Memory B cell (primary cell): Measurements from ENCODE around the gene HNMT.
"Not testable (repeated sequence)": the region's sequence is repeated elsewhere in the genome, so short reads cannot be mapped to it uniquely, and the experiment has no call there.

Experiments
- ATAC-seq: fragments of 150-1000 bp; cut with Tn5 transposase; 2 replicates; pipeline ENCODE4 v1.10.0; 2021; ENCODE audit warnings: low read depth, mild to moderate bottlenecking, moderate library complexity
- DNase-seq, 2 donors: peaks; one replicate each; pipeline ENCODE4 v3.0.0; 2022; ENCODE audit warnings: low spot score in 2 of 2
- H3K27ac Mint-ChIP-seq: one replicate; pipeline ENCODE4 v1.8.0; 2022; ENCODE audit warnings: mild to moderate bottlenecking, moderate library complexity, mixed read lengths
- H3K27me3 Mint-ChIP-seq: one replicate; pipeline ENCODE4 v1.8.0; 2022; ENCODE audit warnings: mixed read lengths
- H3K36me3 Mint-ChIP-seq: one replicate; pipeline ENCODE4 v1.8.0; 2022; ENCODE audit warnings: mild to moderate bottlenecking, mixed read lengths
- H3K4me1 Mint-ChIP-seq: one replicate; pipeline ENCODE4 v1.8.0; 2022; ENCODE audit warnings: mixed read lengths
- H3K4me3 Mint-ChIP-seq: one replicate; pipeline ENCODE4 v1.8.0; 2022; ENCODE audit warnings: mild to moderate bottlenecking, moderate library complexity, mixed read lengths
- H3K9me3 Mint-ChIP-seq: one replicate; pipeline ENCODE4 v1.8.0; 2022; ENCODE audit warnings: mixed read lengths

The HNMT gene

DNA sequence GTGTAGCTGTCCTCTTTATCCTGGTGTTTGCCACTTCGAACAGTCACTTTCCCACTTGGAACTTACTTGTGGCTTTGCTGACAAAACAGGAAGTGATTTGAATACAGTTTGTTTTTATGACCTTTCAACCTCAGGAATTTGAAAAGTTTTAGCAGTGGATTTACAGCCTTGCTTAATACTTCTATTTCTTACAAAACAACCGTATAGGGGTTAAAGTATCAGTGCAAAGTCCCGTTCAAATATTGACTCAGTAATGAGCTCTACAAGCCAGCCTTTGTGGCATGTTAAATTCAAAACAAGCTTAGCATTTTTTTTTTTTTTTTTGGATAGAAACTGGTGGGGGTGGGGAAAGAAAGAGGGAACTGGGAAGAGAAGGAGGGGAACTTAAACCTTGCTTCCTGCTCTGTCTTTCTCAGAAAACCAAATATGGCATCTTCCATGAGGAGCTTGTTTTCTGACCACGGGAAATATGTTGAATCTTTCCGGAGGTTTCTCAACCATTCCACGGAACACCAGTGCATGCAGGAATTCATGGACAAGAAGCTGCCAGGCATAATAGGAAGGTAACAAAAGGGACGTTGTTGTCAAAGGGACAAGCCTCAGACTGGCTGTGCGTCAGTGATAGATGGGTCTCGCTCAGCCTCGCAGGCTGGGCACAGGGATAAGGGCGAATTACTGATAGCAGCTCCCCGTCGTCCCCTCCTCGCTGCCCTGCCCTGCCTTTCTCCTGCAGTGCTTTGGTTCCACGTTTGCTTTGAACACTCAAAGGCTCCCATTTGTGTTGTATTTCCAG is at the start of gene HNMT:
HNMT (plus strand) TSS at position 408 of the 793 bp plus-strand sequence; CDS start at position 427, 19 bp downstream.
- no peak within 1 kb of the TSS for H3K27ac Mint-ChIP-seq
- H3K9me3 Mint-ChIP-seq, result peaks cover 2% of the 10 kb centered on the region
- H3K27me3 Mint-ChIP-seq, result peaks cover 6% of the 10 kb centered on the region
- DNase-seq (no peak), ATAC-seq (no peak)
- H3K4me1 Mint-ChIP-seq, result no peaks in the 10 kb centered on the region
- H3K36me3 Mint-ChIP-seq, result no peaks in the 10 kb centered on the region
- H3K4me3 Mint-ChIP-seq, result no peak within 1 kb of the TSS

DNA sequence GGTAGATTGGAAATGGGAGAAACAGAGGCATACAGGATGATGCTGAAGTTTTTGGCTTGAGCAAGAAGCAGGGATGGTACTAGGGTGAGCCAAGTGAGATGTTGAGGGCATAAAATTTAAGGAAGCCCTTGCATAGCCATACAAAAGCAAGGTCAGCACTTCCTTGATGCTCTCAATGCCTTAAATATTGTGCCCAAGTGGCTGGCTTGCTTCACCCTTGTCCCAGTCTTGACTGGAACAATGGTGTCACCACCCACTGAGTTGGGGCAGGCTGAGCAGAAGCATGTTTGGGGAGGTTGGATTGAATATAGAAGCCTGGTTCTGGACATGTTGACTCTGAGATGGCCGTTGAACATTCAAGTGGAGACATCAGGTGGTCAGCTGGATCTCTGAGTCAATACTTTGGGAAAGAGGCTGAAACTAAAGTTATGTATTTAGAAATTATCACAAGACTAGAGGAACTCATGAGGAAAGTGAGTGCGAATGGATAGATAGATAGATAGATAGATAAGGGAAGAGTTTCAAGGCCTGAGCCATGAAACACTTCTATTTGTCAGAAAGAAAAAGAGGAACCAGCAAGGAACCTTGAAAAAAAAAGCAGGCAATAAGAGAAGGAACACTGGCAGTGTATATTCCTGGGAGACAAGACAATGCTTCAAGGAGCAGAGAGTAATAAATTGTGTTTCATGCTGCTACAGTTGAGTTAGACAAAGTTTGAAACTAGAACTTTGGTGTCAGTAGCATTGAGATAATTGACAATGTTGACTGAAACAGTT is 43.0 kb upstream of the HNMT start:
- no peaks in the 10 kb centered on the region for H3K9me3 Mint-ChIP-seq
- no peaks in the 10 kb centered on the region for H3K36me3 Mint-ChIP-seq

DNA sequence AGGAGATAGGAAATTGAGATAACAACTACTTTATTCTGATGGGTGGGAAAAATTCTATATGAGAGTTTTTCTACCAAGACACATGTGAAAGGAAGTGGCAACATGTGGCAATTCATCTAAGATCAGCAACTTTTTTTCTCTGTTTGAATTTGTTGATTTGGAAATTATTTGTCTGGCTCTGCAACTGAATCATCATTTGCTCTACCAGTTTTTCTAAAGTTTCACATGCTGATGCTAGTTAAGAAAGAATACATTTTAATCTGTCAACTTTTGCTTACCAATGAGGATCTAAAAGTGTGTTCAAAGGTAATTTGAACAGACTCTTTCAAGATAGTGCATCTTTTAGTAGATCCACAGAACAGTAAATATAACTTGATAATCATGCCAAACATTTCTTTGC is 42.1 kb upstream of the HNMT start:
- not testable (repeated sequence) for H3K4me1 Mint-ChIP-seq, H3K27me3 Mint-ChIP-seq, H3K27ac Mint-ChIP-seq, H3K36me3 Mint-ChIP-seq, H3K9me3 Mint-ChIP-seq, H3K4me3 Mint-ChIP-seq, DNase-seq, ATAC-seq

More for the DNA sequence above, 43.0 kb upstream of the HNMT start:
- H3K4me3 Mint-ChIP-seq, result no peak overlapping the region
- H3K27ac Mint-ChIP-seq, result no peak overlapping the region
- H3K4me1 Mint-ChIP-seq, result no peaks in the 10 kb centered on the region
- no peak for ATAC-seq
- DNase-seq, result no peak
- peaks cover 1% of the 10 kb centered on the region for H3K27me3 Mint-ChIP-seq

DNA sequence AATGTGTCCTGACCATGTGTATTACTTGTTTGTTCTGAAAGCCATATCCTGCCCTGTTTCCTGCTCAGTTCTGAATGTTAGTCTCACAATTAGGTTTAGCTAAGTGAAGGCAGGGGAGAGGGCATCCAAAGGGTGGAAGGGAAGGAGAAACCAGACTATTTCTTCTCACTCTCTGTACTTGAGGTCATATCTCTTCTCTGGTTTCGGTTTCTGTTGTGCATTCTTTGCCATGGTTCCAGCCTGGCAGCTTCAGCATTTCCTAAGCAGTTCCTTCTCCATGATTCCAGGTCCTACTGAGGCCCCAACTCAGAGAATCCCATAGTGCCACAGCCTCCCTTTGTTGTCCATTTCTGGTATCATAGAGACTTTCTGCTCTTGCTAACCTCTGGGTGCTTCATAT is 40.3 kb upstream of the HNMT start:
- Mint-ChIP-seq H3K27ac (no peak overlapping the region), H3K27me3 (peaks cover 1% of the 10 kb centered on the region), H3K9me3 (no peaks in the 10 kb centered on the region), H3K4me1 (no peaks in the 10 kb centered on the region), H3K36me3 (no peaks in the 10 kb centered on the region), H3K4me3 (no peak overlapping the region)
- DNase-seq (no peak), ATAC-seq (no peak)

DNA sequence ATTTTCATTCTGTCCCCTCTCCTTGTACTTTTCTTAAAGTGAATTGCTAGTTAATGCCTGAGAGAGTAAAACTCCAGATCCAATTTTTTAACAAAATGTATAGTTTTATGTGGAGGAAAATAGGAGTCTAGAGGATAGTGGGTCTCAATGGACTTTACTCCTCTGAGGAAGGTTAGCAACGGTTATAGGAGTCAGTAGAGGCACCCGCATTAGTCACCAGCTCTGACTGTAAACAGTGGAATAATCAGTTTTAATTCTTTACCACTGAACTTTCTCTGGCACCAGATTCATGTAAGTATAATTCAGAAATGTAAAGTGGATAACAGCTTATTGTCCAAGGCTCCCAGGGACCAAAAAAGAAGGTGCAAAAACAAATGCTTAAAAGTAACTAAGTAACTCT is 38.7 kb upstream of the HNMT start:
- Mint-ChIP-seq H3K4me3 (no peak overlapping the region), H3K27ac (no peak overlapping the region), H3K9me3 (no peaks in the 10 kb centered on the region), H3K36me3 (no peaks in the 10 kb centered on the region), H3K27me3 (peaks cover 1% of the 10 kb centered on the region), H3K4me1 (no peaks in the 10 kb centered on the region)
- no peak for ATAC-seq
- DNase-seq, result no peak

DNA sequence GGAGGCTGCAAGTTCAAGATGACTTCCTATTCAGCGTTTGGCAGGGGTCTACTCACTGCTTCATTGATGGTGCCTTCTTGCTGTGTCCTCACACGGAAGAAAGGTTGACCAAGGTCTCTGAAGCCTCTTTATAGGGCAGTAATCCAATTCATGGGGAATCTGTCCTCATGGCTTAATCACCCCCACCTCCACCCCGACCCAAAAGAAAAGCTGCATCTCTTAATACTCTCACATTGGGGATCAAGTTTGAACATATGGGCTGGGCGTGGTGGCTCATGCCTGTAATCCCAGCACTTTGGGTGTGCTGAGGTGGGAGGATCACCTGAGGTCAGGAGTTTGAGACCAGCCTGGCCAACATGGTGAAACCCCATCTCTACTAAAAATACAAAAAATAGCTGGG is 36.4 kb upstream of the HNMT start:
- no peak overlapping the region for H3K4me3 Mint-ChIP-seq
- H3K4me1 Mint-ChIP-seq, result no peaks in the 10 kb centered on the region
- no peaks in the 10 kb centered on the region for H3K9me3 Mint-ChIP-seq
- H3K27ac Mint-ChIP-seq, result no peak overlapping the region
- ATAC-seq (no peak), DNase-seq (no peak)
- peaks cover 1% of the 10 kb centered on the region for H3K27me3 Mint-ChIP-seq
- H3K36me3 Mint-ChIP-seq, result no peaks in the 10 kb centered on the region

DNA sequence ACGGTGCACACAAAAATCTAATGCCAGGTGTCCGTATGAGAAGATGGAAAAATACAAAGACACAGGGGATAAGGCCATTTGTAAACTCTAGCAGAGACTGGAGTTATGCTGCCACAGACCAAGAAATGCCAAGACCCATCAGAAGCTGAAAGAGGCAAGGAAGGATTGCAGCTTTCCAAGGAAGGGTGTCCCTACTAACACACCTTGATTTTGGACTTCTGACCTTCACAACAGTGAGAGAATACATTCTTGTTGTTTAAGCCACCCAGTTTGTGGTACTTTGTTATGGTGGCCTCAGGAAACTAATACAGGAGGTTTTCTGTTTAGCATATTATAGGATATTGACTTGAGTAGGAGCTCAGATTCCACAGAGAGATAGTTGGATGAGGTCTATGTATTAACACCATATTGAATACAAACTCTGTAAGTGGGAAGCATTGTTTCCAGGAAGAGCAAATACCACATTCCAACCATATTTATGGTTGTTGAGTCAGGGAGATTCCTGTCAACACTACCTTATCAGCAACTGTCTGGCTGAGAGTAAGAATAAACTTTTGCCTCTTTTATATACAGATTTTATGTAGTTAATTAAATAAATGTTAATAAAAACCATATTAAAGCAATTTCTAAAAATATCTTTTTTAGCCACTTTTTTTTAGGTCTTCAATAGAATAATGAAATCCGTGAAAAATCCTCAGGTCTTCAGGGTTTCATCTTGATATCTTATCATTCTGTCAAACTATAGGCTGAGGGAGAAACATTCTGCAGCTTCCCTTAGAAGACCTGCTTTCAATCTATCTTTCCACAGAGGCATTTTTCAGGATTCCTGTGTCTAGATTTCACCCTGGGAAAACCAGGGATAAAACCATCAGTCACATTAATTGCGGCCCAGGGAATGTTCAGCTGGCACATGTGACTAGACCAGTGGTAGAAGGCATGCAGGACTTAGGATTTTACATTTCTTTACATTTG is 35.4 kb upstream of the HNMT start:
- Mint-ChIP-seq H3K27me3 (peaks cover 1% of the 10 kb centered on the region), H3K4me3 (no peak overlapping the region), H3K9me3 (no peaks in the 10 kb centered on the region), H3K4me1 (no peaks in the 10 kb centered on the region), H3K27ac (no peak overlapping the region), H3K36me3 (no peaks in the 10 kb centered on the region)
- ATAC-seq, result no peak
- DNase-seq, result no peak

DNA sequence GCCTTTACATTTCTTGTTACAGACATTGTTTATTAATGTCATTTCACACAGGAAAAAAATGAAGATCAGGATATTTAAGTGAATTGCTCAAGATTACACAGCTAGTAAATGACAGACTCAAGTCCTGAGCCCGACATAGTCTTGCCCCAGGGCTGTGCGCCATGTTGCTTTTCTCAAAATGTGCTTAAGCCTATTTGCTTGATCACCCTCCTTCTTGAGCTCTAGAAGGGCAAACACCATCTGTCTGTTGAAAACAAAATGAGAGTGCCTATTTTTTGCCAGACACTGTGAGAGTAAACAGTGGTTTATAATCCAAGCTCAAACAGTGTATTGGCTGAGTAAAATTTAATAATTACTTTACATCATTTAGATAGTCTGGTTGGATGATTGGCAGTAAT is 34.8 kb upstream of the HNMT start:
- H3K9me3 Mint-ChIP-seq, result no peaks in the 10 kb centered on the region
- H3K4me3 Mint-ChIP-seq, result no peak overlapping the region
- ATAC-seq (no peak), DNase-seq (no peak)
- peaks cover 1% of the 10 kb centered on the region for H3K27me3 Mint-ChIP-seq
- no peaks in the 10 kb centered on the region for H3K36me3 Mint-ChIP-seq
- no peaks in the 10 kb centered on the region for H3K4me1 Mint-ChIP-seq
- no peak overlapping the region for H3K27ac Mint-ChIP-seq

DNA sequence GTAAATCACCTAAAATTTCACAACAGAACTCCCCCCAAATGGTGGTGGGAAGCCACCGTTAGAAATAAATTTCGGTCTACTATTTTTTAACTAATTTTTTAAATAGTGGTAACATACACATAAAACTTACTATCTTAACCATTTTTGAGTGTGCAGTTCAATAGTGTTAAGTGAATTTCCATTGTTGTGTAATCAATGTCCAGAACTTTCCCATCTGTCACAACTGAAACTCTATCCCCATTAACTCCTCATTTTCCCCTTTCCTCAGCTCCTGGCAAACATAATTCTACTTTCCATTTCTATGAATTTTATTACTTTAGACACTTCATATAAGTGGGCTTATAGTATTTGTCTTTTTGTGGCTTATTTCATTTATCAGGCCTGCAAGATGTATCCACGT is 34.1 kb upstream of the HNMT start:
- H3K4me3 Mint-ChIP-seq, result no peak overlapping the region
- ATAC-seq (no peak), DNase-seq (no peak)
- H3K4me1 Mint-ChIP-seq, result no peaks in the 10 kb centered on the region
- H3K36me3 Mint-ChIP-seq, result no peaks in the 10 kb centered on the region
- H3K27me3 Mint-ChIP-seq, result peaks cover 1% of the 10 kb centered on the region
- H3K27ac Mint-ChIP-seq, result no peak overlapping the region
- no peaks in the 10 kb centered on the region for H3K9me3 Mint-ChIP-seq

DNA sequence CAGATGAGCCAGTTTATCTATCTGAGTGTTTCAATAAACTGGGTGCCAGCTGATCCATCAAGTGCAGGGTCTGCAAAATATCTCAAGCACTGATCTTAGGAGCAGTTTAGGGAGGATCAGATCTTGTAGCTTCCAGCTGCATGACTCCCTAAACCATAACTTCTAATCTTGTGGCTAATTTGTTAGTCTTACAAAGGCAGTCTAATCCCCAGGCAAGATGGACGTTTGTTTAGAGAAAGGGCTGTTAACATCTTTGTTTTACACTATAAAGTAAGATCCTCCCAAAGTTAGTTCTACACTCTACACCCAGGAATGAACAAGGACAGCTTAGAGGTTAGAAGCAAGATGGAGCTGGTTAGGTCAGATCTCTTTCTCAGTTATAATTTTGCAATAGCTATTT is 28.7 kb upstream of the HNMT start:
- DNase-seq, result no peak
- Mint-ChIP-seq H3K9me3 (no peaks in the 10 kb centered on the region), H3K4me1 (no peaks in the 10 kb centered on the region), H3K36me3 (no peaks in the 10 kb centered on the region), H3K27ac (no peak overlapping the region), H3K4me3 (no peak overlapping the region), H3K27me3 (peaks cover 4% of the 10 kb centered on the region)
- ATAC-seq, result no peak

DNA sequence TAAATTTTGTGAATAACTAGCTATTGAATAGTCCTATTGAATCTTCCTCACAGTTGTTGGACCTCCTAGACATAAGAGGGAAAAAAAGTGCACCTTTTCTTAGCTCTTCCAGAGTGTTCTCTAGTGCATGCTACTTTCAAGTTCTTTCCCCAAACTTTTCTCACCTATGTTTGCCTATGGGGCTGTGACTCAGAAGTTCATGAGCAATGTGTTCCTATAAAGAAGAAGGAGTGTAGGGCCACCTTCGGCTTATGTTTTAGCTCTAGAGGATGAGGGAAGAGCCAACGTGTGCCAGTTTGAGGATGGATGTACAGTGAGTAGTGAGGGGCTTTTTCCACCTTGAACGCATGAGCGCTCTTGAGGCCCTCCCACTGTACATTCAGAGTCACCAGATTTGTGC is 27.0 kb upstream of the HNMT start:
- DNase-seq (no peak), ATAC-seq (no peak)
- Mint-ChIP-seq H3K4me3 (no peak overlapping the region), H3K4me1 (no peaks in the 10 kb centered on the region), H3K9me3 (no peaks in the 10 kb centered on the region), H3K36me3 (no peaks in the 10 kb centered on the region), H3K27ac (no peak overlapping the region), H3K27me3 (peaks cover 4% of the 10 kb centered on the region)

DNA sequence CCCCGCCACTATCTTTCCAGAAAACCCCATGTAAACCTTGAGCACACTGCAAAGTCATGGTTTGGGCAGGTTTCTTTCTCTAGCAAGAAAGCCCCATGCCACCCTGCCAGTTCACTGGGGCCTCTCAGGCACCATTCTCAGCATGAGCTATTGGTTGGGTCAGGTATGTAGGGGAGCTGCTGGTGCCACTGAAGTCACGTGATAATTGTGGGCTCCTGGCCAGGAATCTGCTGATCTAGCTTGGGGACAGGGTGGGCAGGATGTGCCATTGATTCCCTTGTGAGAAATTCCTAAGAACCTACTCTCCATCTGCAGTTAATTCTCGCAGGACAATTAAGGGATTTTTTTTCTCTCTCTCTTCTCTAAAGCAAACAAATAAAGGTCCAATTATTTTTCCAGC is 26.5 kb upstream of the HNMT start:
- Mint-ChIP-seq H3K9me3 (no peaks in the 10 kb centered on the region), H3K36me3 (no peaks in the 10 kb centered on the region), H3K27ac (no peak overlapping the region), H3K4me1 (no peaks in the 10 kb centered on the region), H3K27me3 (peaks cover 4% of the 10 kb centered on the region), H3K4me3 (no peak overlapping the region)
- DNase-seq (no peak), ATAC-seq (no peak)

DNA sequence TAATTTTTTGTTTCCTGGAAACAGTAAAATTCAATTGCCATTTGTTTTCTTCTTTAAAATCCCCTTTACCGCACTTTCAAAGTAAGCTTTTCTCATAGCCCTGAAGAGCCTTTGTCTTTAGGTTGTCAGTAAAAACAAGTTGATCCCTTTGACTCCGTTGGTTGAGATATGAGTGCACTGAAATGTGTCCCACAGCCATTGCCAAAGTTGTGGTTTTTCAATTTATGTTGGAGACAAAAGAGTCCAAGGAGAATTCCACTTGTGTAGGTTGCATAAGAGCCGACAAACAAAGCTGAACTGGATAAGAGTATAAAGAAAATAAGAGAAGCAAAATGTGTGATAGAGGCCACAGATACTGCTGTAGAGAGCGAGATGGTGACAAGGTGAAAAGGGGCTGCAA is 26.1 kb upstream of the HNMT start:
- no peaks in the 10 kb centered on the region for H3K9me3 Mint-ChIP-seq
- H3K4me1 Mint-ChIP-seq, result no peaks in the 10 kb centered on the region
- peaks cover 4% of the 10 kb centered on the region for H3K27me3 Mint-ChIP-seq
- no peak for ATAC-seq
- H3K27ac Mint-ChIP-seq, result no peak overlapping the region
- no peak overlapping the region for H3K4me3 Mint-ChIP-seq
- no peak for DNase-seq
- no peaks in the 10 kb centered on the region for H3K36me3 Mint-ChIP-seq

DNA sequence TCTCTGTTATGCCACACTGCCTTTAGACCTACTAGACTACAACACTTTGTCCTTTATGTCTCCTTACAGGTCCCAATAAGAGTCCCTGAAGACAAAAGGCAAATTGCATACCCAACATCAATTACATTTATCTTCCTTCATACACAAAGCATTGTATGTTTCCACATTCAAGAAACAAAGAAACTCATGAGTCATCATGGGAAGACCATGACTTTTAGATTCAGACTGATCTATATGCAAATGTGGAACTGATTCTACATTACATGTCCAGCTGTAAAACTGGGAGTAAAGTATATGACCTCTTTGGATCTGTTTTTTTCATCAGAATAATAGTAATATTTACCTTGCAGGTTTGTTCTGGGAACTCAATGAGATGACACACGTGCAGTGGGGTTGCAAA is 25.2 kb upstream of the HNMT start:
- Mint-ChIP-seq H3K27ac (no peak overlapping the region), H3K4me3 (no peak overlapping the region), H3K36me3 (no peaks in the 10 kb centered on the region), H3K27me3 (peaks cover 4% of the 10 kb centered on the region), H3K4me1 (no peaks in the 10 kb centered on the region), H3K9me3 (no peaks in the 10 kb centered on the region)
- DNase-seq (no peak), ATAC-seq (no peak)
